Fibroblast of mammary gland (primary cell): ENCODE data around the gene EHD4.

ENCODE experiments used
- DNase-seq: peaks from one replicate; pipeline ENCODE4 v3.0.0-alpha.2; 2010; ENCODE audit warnings: low read depth
- H3K4me3 ChIP-seq: 2 replicates; pipeline ENCODE4 v1.5.1; 2011; ENCODE audit warnings: low read depth, mild to moderate bottlenecking, low read length, moderate library complexity; ENCODE audit not compliant: control insufficient read depth
- TF ChIP-seq, protein P1 (sequence below): conservative IDR thresholded peaks from 2 replicates; pipeline ENCODE4 v1.5.1; 2011; ENCODE audit warnings: low read depth, low read length, inconsistent platforms; ENCODE audit not compliant: control insufficient read depth, insufficient read depth

EHD4 gene

DNA sequence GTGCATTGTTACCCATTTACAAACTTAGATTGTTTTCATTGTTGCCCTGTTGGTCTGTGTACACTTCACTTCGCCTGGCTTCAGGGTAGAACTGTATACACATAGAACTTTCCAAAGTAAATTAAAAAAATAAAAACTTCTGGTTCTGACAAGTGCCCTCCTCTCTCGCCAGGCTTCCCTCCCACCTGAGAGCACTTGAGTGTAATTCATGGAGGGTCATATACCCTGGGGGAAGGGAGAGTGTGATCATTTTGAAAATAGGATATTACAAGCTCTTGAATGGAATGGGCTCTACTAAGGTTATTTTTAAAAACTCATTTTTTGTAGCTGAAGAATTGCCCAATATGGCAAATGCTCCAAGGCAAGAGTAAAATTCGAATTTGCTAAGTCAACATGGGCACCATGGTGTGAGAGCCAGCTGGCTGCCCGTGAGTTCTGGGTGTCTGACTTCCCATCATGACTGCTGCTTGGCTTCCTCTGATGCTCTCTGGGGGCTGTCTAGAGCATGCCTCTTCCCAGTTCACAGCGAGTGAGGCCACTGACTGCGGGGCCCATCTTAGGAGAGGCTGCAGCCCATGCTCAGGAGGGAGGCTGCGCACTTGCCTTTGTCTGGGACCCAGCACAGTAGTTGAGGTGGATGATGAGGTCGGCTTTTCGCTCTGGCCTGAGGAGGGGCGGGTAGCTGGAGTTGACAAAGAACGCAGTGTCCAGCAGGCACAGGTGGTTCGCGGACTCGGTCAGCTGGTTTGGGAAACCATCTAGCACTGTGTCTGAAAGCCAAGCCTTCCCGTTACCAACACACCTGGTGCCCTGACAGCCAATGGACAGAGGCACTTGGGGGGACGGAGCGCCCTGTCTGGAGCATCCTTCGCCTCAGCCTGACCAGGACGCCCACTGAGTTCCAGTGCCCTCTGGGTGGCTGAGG is 13.1 kb upstream of the EHD4 start:
- TF ChIP-seq, protein P1, sequence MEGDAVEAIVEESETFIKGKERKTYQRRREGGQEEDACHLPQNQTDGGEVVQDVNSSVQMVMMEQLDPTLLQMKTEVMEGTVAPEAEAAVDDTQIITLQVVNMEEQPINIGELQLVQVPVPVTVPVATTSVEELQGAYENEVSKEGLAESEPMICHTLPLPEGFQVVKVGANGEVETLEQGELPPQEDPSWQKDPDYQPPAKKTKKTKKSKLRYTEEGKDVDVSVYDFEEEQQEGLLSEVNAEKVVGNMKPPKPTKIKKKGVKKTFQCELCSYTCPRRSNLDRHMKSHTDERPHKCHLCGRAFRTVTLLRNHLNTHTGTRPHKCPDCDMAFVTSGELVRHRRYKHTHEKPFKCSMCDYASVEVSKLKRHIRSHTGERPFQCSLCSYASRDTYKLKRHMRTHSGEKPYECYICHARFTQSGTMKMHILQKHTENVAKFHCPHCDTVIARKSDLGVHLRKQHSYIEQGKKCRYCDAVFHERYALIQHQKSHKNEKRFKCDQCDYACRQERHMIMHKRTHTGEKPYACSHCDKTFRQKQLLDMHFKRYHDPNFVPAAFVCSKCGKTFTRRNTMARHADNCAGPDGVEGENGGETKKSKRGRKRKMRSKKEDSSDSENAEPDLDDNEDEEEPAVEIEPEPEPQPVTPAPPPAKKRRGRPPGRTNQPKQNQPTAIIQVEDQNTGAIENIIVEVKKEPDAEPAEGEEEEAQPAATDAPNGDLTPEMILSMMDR = no peak
- DNase-seq = no peak
- H3K4me3 ChIP-seq = no peak overlapping the region

DNA sequence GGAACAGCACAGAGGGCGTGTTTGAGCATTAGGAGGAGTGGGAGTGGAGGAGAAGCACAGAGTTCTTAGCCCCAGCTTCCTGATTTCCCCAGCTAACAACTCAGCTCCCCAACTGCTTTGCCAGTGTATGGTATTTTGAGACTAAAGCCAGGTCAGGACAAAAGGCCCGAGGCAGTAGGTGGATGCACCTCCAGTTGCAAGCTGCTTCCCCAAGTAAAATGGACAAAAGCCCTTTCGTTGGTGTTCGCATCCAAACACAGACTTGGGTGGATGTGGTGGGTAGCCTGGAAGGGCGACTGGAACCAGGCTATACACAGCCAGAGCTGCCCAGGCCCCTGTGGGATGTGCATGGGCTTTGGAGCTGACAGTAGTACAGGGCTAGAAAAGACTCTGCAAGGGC is 12.3 kb upstream of the EHD4 start:
- TF ChIP-seq, protein P1 = no peak
- no peak for DNase-seq
- no peak overlapping the region for H3K4me3 ChIP-seq

DNA sequence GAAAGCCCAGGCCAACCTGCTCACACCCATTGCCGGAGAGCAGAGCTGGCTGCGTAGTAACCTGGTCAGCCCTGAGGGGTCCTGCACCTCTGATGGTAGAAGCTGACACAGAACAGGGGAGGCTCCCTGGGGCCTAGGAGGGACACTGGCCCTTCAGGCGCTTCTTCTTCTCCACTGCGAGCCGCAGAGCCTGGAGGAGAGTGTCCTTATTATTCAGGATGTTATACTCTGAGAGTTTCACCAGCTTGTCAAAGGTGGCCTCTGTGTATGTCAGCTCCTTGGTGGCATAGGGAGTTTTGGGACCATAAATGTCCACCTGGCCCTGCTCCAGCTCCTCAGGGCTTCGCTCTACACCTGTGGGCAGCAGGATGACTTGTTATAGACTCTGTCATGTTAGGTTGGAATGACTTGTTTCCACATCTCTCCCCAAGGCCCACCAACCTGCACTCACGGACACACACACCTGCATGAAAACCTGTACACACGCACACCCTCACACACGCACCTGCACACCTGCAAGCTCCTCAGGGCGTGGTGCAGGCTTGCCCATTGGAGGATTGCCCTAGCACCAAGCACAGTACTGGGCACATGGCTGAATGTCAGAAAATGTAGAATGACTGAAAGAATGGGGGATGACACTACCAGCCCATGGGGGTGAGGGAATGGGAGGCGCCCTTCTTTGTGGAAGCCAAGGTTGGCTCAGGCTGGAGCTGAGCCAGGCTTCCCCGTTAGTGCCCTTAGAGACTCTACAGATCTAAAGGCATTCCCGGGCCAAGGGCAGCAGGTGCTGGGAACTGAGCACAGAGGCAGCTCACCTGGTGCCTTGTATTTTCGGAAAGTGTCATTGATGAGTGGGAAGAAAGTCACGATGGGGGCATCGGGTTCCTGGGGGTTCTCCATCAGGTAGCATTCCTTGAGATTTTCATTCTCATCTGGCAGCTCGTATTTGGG is 11.5 kb upstream of the EHD4 start:
- no peak overlapping the region for H3K4me3 ChIP-seq
- DNase-seq = no peak
- TF ChIP-seq, protein P1 = no peak

DNA sequence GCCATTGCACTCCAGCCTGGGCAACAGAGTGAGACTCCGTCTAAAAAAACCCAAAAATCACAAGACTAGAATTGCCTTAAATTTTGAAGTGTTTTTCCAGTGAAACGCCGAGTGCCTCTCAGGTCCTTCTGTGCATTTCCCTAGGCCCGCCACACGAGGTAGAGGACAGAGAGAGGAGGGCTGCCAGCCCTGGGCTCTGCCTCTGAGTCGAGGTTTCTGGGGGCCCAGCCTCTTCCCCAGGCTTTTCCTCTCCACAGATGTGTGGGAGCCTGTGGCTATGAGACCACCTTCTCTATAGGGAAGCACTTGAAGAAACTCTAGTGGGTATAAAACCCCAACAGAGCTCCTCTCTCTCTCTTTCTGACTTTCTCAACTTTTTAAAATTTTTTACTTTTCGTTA is 10.9 kb upstream of the EHD4 start:
- DNase-seq = no peak
- TF ChIP-seq, protein P1 = no peak
- H3K4me3 ChIP-seq = no peak overlapping the region

DNA sequence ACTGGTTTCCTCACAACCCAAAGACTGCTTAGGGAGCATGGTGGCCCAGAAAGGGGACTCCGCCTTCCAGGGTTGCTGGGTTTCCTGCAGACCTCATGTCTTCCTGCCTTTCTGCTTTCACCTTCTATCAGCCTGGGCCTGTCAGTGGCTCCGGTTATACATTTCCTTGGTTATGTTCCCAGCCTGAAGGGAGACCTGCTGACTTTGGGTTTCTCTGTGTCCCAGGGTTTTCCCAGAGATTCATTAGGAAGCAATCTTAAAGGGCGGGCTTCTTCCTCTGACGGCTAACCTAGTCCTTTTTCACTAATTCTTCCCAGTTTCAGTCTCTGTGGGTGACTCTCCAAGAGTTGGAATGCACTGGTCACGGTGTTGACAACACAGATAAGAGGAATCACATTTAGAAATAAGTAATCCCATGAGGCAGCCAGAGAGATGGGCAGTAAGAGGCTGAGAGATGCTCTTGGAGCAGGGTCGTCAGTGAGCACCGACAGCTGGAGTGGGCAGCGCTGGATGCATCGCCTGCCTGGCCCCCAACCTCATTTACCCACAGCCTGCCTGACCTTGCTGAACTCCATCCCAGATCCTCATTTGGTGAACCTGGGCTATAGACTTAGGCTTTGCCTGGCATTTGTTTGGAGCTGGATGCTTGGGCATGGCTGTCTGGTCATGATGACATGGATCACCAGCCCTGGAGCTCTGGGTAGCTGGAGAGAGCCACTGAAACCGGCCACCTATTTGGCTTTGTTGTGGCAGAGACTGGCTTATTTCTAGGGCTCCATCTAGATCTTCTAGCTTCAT is 10.0 kb upstream of the EHD4 start:
- TF ChIP-seq, protein P1 = no peak
- DNase-seq = no peak
- H3K4me3 ChIP-seq = no peak overlapping the region
